ENCODE data around the gene MUSTN1. TPM values are rescaled to one million over a fixed set of nuclear protein-coding genes. Genes with fewer than 3 reads are reported as not detected.

Gene MUSTN1
- total RNA-seq, 2 experiments from 2014 or later: 0.28 to 1.7 TPM

DNA sequence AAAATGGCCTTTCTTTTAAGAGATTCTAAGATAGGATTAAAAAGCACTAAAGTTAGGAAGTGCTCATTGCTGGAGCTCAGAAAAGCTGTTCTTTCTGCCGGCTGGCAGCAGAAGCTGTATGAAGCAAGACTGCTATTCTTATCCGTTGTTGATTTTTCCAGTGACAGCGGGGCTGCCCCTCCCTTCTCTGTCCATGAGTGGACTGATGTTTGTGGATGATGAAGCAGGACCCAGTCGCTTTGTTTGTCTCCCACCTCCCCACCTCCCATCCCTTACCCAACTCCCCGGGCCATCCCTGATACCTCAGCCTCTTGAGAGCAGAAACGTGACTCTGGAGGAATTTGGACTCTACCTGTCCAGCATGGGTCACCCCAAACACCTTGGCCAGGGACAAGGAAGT, 10.3 kb upstream of the MUSTN1 start:
- Histone ChIP-seq H2AFZ (ENCODE audit: low read length) (no peak overlapping the region), H3K4me3 (ENCODE audit: low read depth, low read length, poor library complexity, severe bottlenecking) (no peak overlapping the region), H3K27ac (ENCODE audit: low read depth, low read length, poor library complexity, severe bottlenecking) (no peak overlapping the region), H3K4me1 (ENCODE audit: insufficient read depth, low read length, poor library complexity, severe bottlenecking) (no peaks in the 10 kb centered on the region), H4K20me1 (ENCODE audit: insufficient read depth, low read length) (no peaks in the 10 kb centered on the region), H3K9me3 (ENCODE audit: low read length) (no peaks in the 10 kb centered on the region), H3K79me2 (ENCODE audit: insufficient read depth, low read depth, low read length) (no peaks in the 10 kb centered on the region), H3K4me2 (ENCODE audit: low read length) (no peak overlapping the region), H3K9me2 (ENCODE audit: insufficient read depth, low read length) (no peaks in the 10 kb centered on the region), H3K36me3 (ENCODE audit: insufficient read depth, low read length) (no peaks in the 10 kb centered on the region)
- TF ChIP-seq, protein P1, sequence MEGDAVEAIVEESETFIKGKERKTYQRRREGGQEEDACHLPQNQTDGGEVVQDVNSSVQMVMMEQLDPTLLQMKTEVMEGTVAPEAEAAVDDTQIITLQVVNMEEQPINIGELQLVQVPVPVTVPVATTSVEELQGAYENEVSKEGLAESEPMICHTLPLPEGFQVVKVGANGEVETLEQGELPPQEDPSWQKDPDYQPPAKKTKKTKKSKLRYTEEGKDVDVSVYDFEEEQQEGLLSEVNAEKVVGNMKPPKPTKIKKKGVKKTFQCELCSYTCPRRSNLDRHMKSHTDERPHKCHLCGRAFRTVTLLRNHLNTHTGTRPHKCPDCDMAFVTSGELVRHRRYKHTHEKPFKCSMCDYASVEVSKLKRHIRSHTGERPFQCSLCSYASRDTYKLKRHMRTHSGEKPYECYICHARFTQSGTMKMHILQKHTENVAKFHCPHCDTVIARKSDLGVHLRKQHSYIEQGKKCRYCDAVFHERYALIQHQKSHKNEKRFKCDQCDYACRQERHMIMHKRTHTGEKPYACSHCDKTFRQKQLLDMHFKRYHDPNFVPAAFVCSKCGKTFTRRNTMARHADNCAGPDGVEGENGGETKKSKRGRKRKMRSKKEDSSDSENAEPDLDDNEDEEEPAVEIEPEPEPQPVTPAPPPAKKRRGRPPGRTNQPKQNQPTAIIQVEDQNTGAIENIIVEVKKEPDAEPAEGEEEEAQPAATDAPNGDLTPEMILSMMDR (conservative IDR thresholded peaks at IDR 0.05; ENCODE audit: low read length): no peak
- no peak for TF ChIP-seq EZH2phosphoT487 (IDR thresholded peaks at IDR 0.05; ENCODE audit: borderline replicate concordance, low read depth, low read length)
- ChIA-PET POLR2A (no interaction called here), CTCF (ENCODE audit: unreplicated experiment) (no interaction called here)
- no peak for DNase-seq (ENCODE audit: low spot score)
- intact Hi-C loops (cut with micrococcal nuclease; ENCODE audit: unreplicated experiment): loop anchor here (1.0 kb wide), 1 partner anchor 227 kb away; no protein-coding TSS in a partner anchor
- no TSS peak for BruUV-seq (replicated peaks)

DNA sequence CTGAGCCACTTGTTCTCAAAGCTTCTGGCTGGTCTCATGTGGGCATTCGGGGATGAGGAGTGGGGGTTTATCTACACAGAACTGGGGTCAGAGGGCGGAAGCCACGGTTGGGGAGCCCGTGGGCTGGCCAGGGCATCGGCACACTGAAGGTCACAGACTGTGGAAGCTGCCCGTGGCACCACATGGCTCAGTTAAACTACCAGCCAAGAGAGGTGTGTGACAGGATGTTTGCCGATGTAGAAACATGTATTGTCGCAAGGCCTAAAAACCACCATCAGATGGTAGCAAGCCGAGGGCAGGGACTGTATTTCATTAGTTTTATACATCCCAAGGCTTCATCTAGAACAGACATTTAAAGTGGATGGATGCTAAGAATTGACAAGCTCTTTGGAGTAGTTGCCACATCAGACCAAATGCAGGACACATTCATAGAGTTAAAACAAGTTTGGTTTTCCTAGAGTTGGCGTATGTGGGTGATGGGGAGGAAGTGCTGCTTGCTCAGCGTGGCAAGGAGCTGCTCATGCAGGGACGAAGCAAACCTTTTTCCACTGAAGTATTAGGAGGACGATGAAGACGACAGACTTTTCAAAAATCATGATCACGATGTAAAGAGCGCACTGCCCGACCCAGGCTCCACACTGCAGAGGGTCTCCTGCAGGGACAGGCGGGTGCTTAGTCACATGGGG, 9.6 kb upstream of the MUSTN1 start:
- TF ChIP-seq, protein P1 (conservative IDR thresholded peaks at IDR 0.05; ENCODE audit: low read length): no peak
- TF ChIP-seq EZH2phosphoT487 (IDR thresholded peaks at IDR 0.05; ENCODE audit: borderline replicate concordance, low read depth, low read length): no peak
- H3K4me2 ChIP-seq (ENCODE audit: low read length): no peak overlapping the region

DNA sequence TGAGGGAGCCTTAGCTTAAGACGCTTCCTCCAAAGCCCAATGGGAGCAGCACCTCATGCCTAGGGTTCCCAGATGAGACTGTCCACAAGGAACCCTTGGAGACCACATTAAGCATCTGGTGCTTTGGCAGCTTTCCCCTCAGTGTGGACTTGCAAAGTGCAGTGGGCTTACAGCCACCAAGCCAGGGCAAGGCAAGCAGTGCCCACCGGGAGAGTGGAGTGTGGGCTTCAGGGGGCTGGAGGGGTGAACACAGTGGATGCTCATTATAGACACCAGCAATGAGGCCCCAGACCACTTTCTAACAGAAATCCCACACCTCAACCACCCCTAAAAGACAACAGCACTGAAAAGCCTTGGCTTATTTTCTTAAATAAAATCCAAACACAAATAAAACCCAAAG, 9.1 kb upstream of the MUSTN1 start:
- POLR2A ChIA-PET: interaction anchor here (0.6 kb wide), 1 partner anchor 176 kb away, joined by 4 read pairs; no protein-coding TSS in a partner anchor
- no TSS peak for BruUV-seq (replicated peaks)
- no peaks in the 10 kb centered on the region for H4K20me1 ChIP-seq (ENCODE audit: insufficient read depth, low read length)
- intact Hi-C loops (cut with micrococcal nuclease; ENCODE audit: unreplicated experiment): no loop called here
- no peaks in the 10 kb centered on the region for H3K9me2 ChIP-seq (ENCODE audit: insufficient read depth, low read length)
- H3K27ac ChIP-seq (ENCODE audit: low read depth, low read length, poor library complexity, severe bottlenecking): no peak overlapping the region
- TF ChIP-seq, protein P1 (conservative IDR thresholded peaks at IDR 0.05; ENCODE audit: low read length): no peak
- TF ChIP-seq EZH2phosphoT487 (IDR thresholded peaks at IDR 0.05; ENCODE audit: borderline replicate concordance, low read depth, low read length): no peak
- CTCF ChIA-PET (ENCODE audit: unreplicated experiment): no interaction called here
- no peaks in the 10 kb centered on the region for H3K79me2 ChIP-seq (ENCODE audit: insufficient read depth, low read depth, low read length)
- DNase-seq (ENCODE audit: low spot score): no peak
- no peak overlapping the region for H3K4me3 ChIP-seq (ENCODE audit: low read depth, low read length, poor library complexity, severe bottlenecking)
- H3K9me3 ChIP-seq (ENCODE audit: low read length): no peaks in the 10 kb centered on the region
- no peak overlapping the region for H2AFZ ChIP-seq (ENCODE audit: low read length)
- no peaks in the 10 kb centered on the region for H3K4me1 ChIP-seq (ENCODE audit: insufficient read depth, low read length, poor library complexity, severe bottlenecking)
- H3K36me3 ChIP-seq (ENCODE audit: insufficient read depth, low read length): no peaks in the 10 kb centered on the region
- H3K4me2 ChIP-seq (ENCODE audit: low read length): no peak overlapping the region

More for the DNA sequence above, 9.6 kb upstream of the MUSTN1 start:
- Histone ChIP-seq H3K4me1 (ENCODE audit: insufficient read depth, low read length, poor library complexity, severe bottlenecking) (no peaks in the 10 kb centered on the region), H3K79me2 (ENCODE audit: insufficient read depth, low read depth, low read length) (no peaks in the 10 kb centered on the region), H3K9me2 (ENCODE audit: insufficient read depth, low read length) (no peaks in the 10 kb centered on the region), H3K36me3 (ENCODE audit: insufficient read depth, low read length) (no peaks in the 10 kb centered on the region), H3K4me3 (ENCODE audit: low read depth, low read length, poor library complexity, severe bottlenecking) (no peak overlapping the region), H3K27ac (ENCODE audit: low read depth, low read length, poor library complexity, severe bottlenecking) (no peak overlapping the region), H2AFZ (ENCODE audit: low read length) (no peak overlapping the region), H4K20me1 (ENCODE audit: insufficient read depth, low read length) (no peaks in the 10 kb centered on the region), H3K9me3 (ENCODE audit: low read length) (no peaks in the 10 kb centered on the region)
- ChIA-PET CTCF (ENCODE audit: unreplicated experiment) (no interaction called here), POLR2A (no interaction called here)
- DNase-seq (ENCODE audit: low spot score): no peak
- intact Hi-C loops (cut with micrococcal nuclease; ENCODE audit: unreplicated experiment): no loop called here
- BruUV-seq (replicated peaks): no TSS peak

Measured in OCI-LY7 (cell line).